ENCODE data around the gene METTL9. TPM values are rescaled to one million over a fixed set of nuclear protein-coding genes. Genes with fewer than 3 reads are reported as not detected.

Gene METTL9
- total RNA-seq, 2 donors from 2014 or later, result 92.2 to 117 TPM

DNA sequence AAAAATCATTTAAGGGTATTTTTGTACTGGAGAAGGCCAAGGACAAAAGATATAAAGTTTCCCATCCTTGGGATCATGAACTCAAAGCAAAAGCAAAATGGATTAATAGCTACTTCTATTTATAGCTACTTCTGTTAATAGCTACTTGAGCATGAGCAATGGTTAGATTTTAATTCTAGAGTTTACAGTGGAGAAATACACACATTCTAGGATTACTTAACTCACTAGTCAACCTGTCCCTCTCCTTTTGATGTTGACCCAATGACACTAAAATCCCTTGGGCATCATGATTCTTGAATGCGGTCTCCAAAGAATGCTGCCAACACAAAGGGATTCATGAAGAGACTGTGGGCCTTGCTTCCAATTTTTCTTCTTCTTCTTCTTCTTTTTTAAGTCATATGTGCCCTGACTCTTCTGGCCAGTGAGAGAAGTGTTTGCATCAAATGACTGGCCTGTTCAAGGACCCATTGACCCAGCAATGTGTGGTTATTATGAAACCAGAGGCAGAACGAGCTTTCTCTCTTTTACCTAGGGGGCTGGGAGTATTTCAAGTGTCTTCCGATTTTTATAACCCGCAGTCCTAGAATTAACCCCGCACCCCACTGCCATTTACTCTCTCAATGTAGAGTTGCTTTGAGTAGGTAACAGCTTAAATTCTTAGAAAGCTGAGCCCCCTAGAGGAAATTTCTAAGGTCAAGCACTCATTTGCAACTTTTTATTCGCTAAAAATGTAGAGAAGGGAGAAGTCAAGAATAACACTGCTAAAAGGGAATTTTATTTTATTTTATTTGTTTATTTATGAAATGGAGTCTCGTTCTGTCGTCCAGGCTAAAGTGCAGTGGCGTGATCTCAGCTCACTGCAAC lies 99.0 kb downstream of the METTL9 start:
- no peak for ATAC-seq

GRCh38 chr16:21701271-21701670 lies 101.9 kb downstream of the METTL9 start:
- DNase-seq (ENCODE audit: low spot score in 2 of 2) (no peak), ATAC-seq (no peak)
- H3K27ac Mint-ChIP-seq, result no peak overlapping the region
- no peaks in the 10 kb centered on the region for H3K9me3 Mint-ChIP-seq
- H3K36me3 Mint-ChIP-seq, result no peaks in the 10 kb centered on the region

More for the DNA sequence above, 99.0 kb downstream of the METTL9 start:
- Mint-ChIP-seq H3K36me3 (no peaks in the 10 kb centered on the region), H3K9me3 (no peaks in the 10 kb centered on the region), H3K27ac (no peak overlapping the region)
- DNase-seq (ENCODE audit: low spot score in 2 of 2), result no peak

DNA sequence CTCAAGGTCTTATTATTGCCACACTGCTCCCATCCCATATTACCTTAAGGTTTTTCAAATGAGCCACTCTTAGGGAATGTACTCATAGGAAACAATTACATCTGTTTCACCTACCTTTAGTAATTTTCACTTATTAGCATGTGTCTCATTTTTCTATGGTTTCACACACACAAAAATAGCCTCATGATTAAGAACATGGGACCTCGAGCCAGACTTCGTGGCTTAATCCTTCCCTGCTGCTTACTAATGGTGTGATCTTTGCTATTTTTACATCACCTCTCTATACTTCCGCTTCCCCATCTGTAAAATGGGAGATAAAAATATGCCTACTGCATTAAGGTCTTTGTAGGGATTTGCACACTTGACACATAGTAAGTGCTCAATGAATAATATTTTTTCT lies 102.9 kb downstream of the METTL9 start:
- ATAC-seq (no peak), DNase-seq (ENCODE audit: low spot score in 2 of 2) (no peak)
- H3K9me3 Mint-ChIP-seq, result no peaks in the 10 kb centered on the region
- H3K27ac Mint-ChIP-seq, result no peak overlapping the region
- no peaks in the 10 kb centered on the region for H3K36me3 Mint-ChIP-seq

DNA sequence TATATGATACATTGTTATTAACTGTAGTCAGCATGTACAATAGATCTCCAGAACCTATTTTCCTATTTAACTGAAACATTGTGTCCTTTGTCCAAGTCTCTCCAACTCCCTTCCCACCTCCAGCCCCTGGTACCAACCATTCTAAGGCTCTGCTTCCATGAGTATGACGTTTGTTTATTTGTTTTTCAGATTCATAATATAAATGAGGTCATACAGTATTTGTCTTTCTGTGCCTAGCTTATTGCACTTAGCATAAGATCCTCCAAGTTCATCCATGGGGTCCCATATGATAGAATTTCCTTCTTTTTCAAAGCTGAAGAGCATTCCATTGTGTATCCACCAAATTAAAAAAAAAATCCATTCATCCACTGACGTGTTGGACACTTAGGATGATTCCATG lies 103.8 kb downstream of the METTL9 start:
- Mint-ChIP-seq H3K9me3 (no peaks in the 10 kb centered on the region), H3K27ac (no peak overlapping the region), H3K36me3 (no peaks in the 10 kb centered on the region)
- DNase-seq (ENCODE audit: low spot score in 2 of 2) (no peak), ATAC-seq (no peak)

DNA sequence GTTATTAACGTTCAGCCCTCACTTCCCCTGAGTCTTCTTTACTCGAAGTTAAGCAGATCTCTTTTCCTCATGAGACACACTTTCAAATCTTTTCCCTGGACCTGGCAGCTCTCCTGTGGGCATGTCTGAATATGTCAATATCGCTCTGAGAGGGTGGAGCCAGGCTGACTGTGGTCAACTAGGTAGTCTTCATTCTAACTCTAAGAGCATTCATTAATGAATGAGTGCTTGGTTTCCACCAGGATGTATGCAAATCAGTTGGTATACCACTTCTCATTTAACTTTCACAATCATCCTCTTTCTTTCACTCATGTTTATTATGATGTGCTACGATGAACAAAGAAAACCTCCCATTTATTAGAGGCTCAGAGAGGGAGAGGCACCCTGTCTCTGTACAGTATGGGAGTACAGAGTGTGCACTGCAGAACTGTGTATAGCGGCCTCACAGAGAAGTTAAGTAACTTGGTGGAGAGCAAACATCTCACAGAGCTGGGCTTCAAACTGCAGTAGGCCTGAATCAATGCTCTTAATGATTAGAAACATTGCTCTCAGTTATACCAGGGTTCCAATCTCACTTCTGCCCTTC lies 104.3 kb downstream of the METTL9 start:
- H3K27ac Mint-ChIP-seq, result no peak overlapping the region
- ATAC-seq (no peak), DNase-seq (ENCODE audit: low spot score in 2 of 2) (no peak)
- no peaks in the 10 kb centered on the region for H3K9me3 Mint-ChIP-seq
- H3K36me3 Mint-ChIP-seq, result no peaks in the 10 kb centered on the region

- Mint-ChIP-seq H3K27ac (no peak overlapping the region), H3K36me3 (no peaks in the 10 kb centered on the region), H3K9me3 (no peaks in the 10 kb centered on the region)
- DNase-seq (ENCODE audit: low spot score in 2 of 2), result no peak
- no peak for ATAC-seq
These were observed 104.9 kb downstream of the METTL9 start for GRCh38 chr16:21704266-21704665.

GRCh38 chr16:21704733-21705132 lies 105.4 kb downstream of the METTL9 start:
- H3K9me3 Mint-ChIP-seq, result no peaks in the 10 kb centered on the region
- no peak for ATAC-seq
- H3K36me3 Mint-ChIP-seq, result no peaks in the 10 kb centered on the region

More at GRCh38 chr16:21704733-21705132, 105.4 kb downstream of the METTL9 start:
- no peak overlapping the region for H3K27ac Mint-ChIP-seq
- DNase-seq (ENCODE audit: low spot score in 2 of 2), result no peak

Other genes starting within 250 kb of the METTL9 start
- gene IGSF6, start 53.0 kb downstream of the METTL9 start, total RNA-seq, result under 1 TPM in 1 of 2 donors, not detected in 1; 0.30 TPM
- under 1 TPM; 0.12 to 0.18 TPM for gene OTOA, start 64.4 kb downstream of the METTL9 start, total RNA-seq